ENCODE data around the gene SYT14.

The SYT14 gene

GRCh38 chr1:209924390-209924789 is 13.6 kb upstream of the SYT14 start:
- TF ChIP-seq CTCF (IDR thresholded peaks at IDR 0.05; ENCODE audit: low read depth, low read length, missing control alignments) = no peak
- no peak for DNase-seq (ENCODE audit: low read depth)
- H3K4me3 ChIP-seq (ENCODE audit: low read depth, low read length) = no peak overlapping the region

GRCh38 chr1:209926045-209926444 is 12.0 kb upstream of the SYT14 start:
- no peak overlapping the region for H3K4me3 ChIP-seq (ENCODE audit: low read depth, low read length)
- DNase-seq (ENCODE audit: low read depth) = no peak
- TF ChIP-seq CTCF (IDR thresholded peaks at IDR 0.05; ENCODE audit: low read depth, low read length, missing control alignments) = no peak

- DNase-seq (ENCODE audit: low read depth) = no peak
- no peak for TF ChIP-seq CTCF (IDR thresholded peaks at IDR 0.05; ENCODE audit: low read depth, low read length, missing control alignments)
Observed at GRCh38 chr1:209927466-209927865, 10.6 kb upstream of the SYT14 start.

GRCh38 chr1:209929751-209930150 is 8.3 kb upstream of the SYT14 start:
- H3K4me3 ChIP-seq (ENCODE audit: low read depth, low read length) = no peak overlapping the region
- TF ChIP-seq CTCF (IDR thresholded peaks at IDR 0.05; ENCODE audit: low read depth, low read length, missing control alignments) = no peak
- DNase-seq (ENCODE audit: low read depth) = no peak

More at GRCh38 chr1:209927466-209927865, 10.6 kb upstream of the SYT14 start:
- no peak overlapping the region for H3K4me3 ChIP-seq (ENCODE audit: low read depth, low read length)

GRCh38 chr1:209931141-209931540 is 6.9 kb upstream of the SYT14 start:
- DNase-seq (ENCODE audit: low read depth) = no peak
- no peak for TF ChIP-seq CTCF (IDR thresholded peaks at IDR 0.05; ENCODE audit: low read depth, low read length, missing control alignments)
- H3K4me3 ChIP-seq (ENCODE audit: low read depth, low read length) = no peak overlapping the region

GRCh38 chr1:209936125-209936524 is 1.9 kb upstream of the SYT14 start:
- DNase-seq (ENCODE audit: low read depth) = no peak
- H3K4me3 ChIP-seq (ENCODE audit: low read depth, low read length) = no peak overlapping the region
- no peak for TF ChIP-seq CTCF (IDR thresholded peaks at IDR 0.05; ENCODE audit: low read depth, low read length, missing control alignments)

GRCh38 chr1:209945377-209945776 is 7.4 kb downstream of the SYT14 start:
- no peak overlapping the region for H3K4me3 ChIP-seq (ENCODE audit: low read depth, low read length)
- DNase-seq (ENCODE audit: low read depth) = no peak
- no peak for TF ChIP-seq CTCF (IDR thresholded peaks at IDR 0.05; ENCODE audit: low read depth, low read length, missing control alignments)

Data from GM12864 (cell line).